HEK293T (cell line): ENCODE results near the gene UGT1A10.
"Not testable (repeated sequence)": the region's sequence is repeated elsewhere in the genome, so short reads cannot be mapped to it uniquely, and the experiment has no call there.

Source experiments
- ELF4 ChIP-seq: fragments of 450-650 bp; IDR thresholded peaks from 2 replicates; pipeline ENCODE4 v1.6.1; 2017; ENCODE audit warnings: antibody characterized with exemption
- FOXA1 ChIP-seq: fragments of 450-650 bp; IDR thresholded peaks from 2 replicates; pipeline ENCODE4 v1.6.1; 2016; ENCODE audit warnings: mild to moderate bottlenecking
- FOXM1 ChIP-seq: fragments of 450-650 bp; IDR thresholded peaks from 2 replicates; pipeline ENCODE4 v1.6.1; 2017; ENCODE audit warnings: mild to moderate bottlenecking, borderline replicate concordance
- HDGF ChIP-seq: fragments of 450-650 bp; IDR thresholded peaks from 2 replicates; pipeline ENCODE4 v1.6.1; 2017; ENCODE audit warnings: antibody characterized with exemption, borderline replicate concordance
- LEF1 ChIP-seq: fragments of 450-650 bp; IDR thresholded peaks from 2 replicates; pipeline ENCODE4 v1.6.1; 2017; ENCODE audit warnings: mild to moderate bottlenecking, borderline replicate concordance
- PKNOX1 ChIP-seq: fragments of 450-650 bp; IDR thresholded peaks from 2 replicates; pipeline ENCODE4 v1.6.1; 2016
- SP1 ChIP-seq: fragments of 450-650 bp; IDR thresholded peaks from 2 replicates; pipeline ENCODE4 v1.6.1; 2017
- SUZ12 ChIP-seq: fragments of 450-650 bp; IDR thresholded peaks from 2 replicates; pipeline ENCODE4 v1.6.1; 2016; ENCODE audit warnings: mild to moderate bottlenecking
- TARDBP ChIP-seq: fragments of 450-650 bp; IDR thresholded peaks from 2 replicates; pipeline ENCODE4 v1.6.1; 2016
- ZNF384 ChIP-seq: fragments of 450-650 bp; IDR thresholded peaks from 2 replicates; pipeline ENCODE4 v1.6.1; 2016

GRCh38 chr2:233646033-233646432 lies 9.8 kb downstream of the UGT1A10 start:
- not testable (repeated sequence) for TF ChIP-seq FOXA1, FOXM1, SP1, SUZ12, PKNOX1, ELF4, TARDBP, ZNF384, LEF1, HDGF
